Stimulated activated naive B cell treated with anti-CD40 and anti-IgM and Interleukin-4, amounts not matched to agents 10 μg/mL and 1 μg/mL and 100 μg/mL, for 72 hours (primary cell): ENCODE measurements around the gene ZAR1.
"Not testable (repeated sequence)": the region's sequence is repeated elsewhere in the genome, so short reads cannot be mapped to it uniquely, and the experiment has no call there.

ENCODE experiments used
- ATAC-seq, 2 donors: fragments of 150-1000 bp; cut with Tn5 transposase; replicated peaks; 2 replicates each; pipeline ENCODE4 v1.10.0; 2021; ENCODE audit warnings: moderate library complexity in 1 of 2
- DNase-seq: peaks from one replicate; pipeline ENCODE4 v3.0.0; 2021
- H3K27ac Mint-ChIP-seq: one replicate; pipeline ENCODE4 v1.8.0; 2022; ENCODE audit warnings: mild to moderate bottlenecking, mixed read lengths
- H3K27me3 Mint-ChIP-seq, 2 donors: one replicate each; pipeline ENCODE4 v1.8.0; 2022; ENCODE audit warnings: mixed read lengths in 2 of 2
- H3K36me3 Mint-ChIP-seq, 2 donors: one replicate each; pipeline ENCODE4 v1.8.0; 2022; ENCODE audit warnings: mixed read lengths in 2 of 2, mild to moderate bottlenecking in 1 of 2
- H3K4me1 Mint-ChIP-seq, 2 donors: one replicate each; pipeline ENCODE4 v1.8.0; 2022; ENCODE audit warnings: mixed read lengths in 2 of 2, mild to moderate bottlenecking in 1 of 2
- H3K4me3 Mint-ChIP-seq, 2 donors: one replicate each; pipeline ENCODE4 v1.8.0; 2022; ENCODE audit warnings: mild to moderate bottlenecking in 2 of 2, mixed read lengths in 2 of 2, moderate library complexity in 1 of 2
- H3K9me3 Mint-ChIP-seq, 2 donors: one replicate each; pipeline ENCODE4 v1.8.0; 2022; ENCODE audit warnings: mixed read lengths in 2 of 2, mild to moderate bottlenecking in 1 of 2

The ZAR1 gene

GRCh38 chr4:48490012-48490679, at the start of gene ZAR1:
ZAR1 (plus strand) TSS chr4:48490252; CDS start chr4:48490292, 40 bp downstream.
- Mint-ChIP-seq H3K27ac (peak within 1 kb of the TSS; percentile 68), H3K9me3 (no peaks in the 10 kb centered on the region), H3K27me3 (peaks cover 25 to 28% of the 10 kb centered on the region in 2 donors), H3K4me3 (peak within 1 kb of the TSS; percentile 76 to 80), H3K36me3 (peaks cover 0 to 3% of the 10 kb centered on the region in 2 donors), H3K4me1 (peaks cover 2 to 4% of the 10 kb centered on the region in 2 donors)
- ATAC-seq (peak in 1 of 2 donors; percentile 25), DNase-seq (no peak)

- ATAC-seq = peak; percentile 33 to 47
- not testable (repeated sequence) for H3K4me3 Mint-ChIP-seq, H3K4me1 Mint-ChIP-seq, H3K9me3 Mint-ChIP-seq, DNase-seq, H3K27me3 Mint-ChIP-seq, H3K36me3 Mint-ChIP-seq
- peak overlapping the region; percentile 11 for H3K27ac Mint-ChIP-seq
These were observed 49.1 kb upstream of the ZAR1 start for GRCh38 chr4:48440914-48441313.

GRCh38 chr4:48445704-48446103, 44.3 kb upstream of the ZAR1 start:
- ATAC-seq = no peak
- DNase-seq = no peak
- Mint-ChIP-seq H3K4me1 (peaks cover 0 to 3% of the 10 kb centered on the region in 2 donors), H3K9me3 (peaks cover 3 to 4% of the 10 kb centered on the region in 2 donors), H3K27ac (no peak overlapping the region), H3K4me3 (no peak overlapping the region), H3K36me3 (peaks cover 2 to 4% of the 10 kb centered on the region in 2 donors), H3K27me3 (no peaks in the 10 kb centered on the region)

- Mint-ChIP-seq H3K36me3 (no peaks in the 10 kb centered on the region), H3K27me3 (no peaks in the 10 kb centered on the region), H3K9me3 (no peaks in the 10 kb centered on the region), H3K4me3 (no peak overlapping the region), H3K27ac (no peak overlapping the region), H3K4me1 (no peaks in the 10 kb centered on the region)
- no peak for ATAC-seq
- no peak for DNase-seq
These were observed 43.4 kb upstream of the ZAR1 start for GRCh38 chr4:48446642-48447041.

GRCh38 chr4:48449151-48449550, 40.9 kb upstream of the ZAR1 start:
- H3K27me3 Mint-ChIP-seq = no peaks in the 10 kb centered on the region

GRCh38 chr4:48450740-48451139, 39.3 kb upstream of the ZAR1 start:
- H3K9me3 Mint-ChIP-seq = no peaks in the 10 kb centered on the region
- DNase-seq = no peak
- no peaks in the 10 kb centered on the region for H3K36me3 Mint-ChIP-seq
- no peak overlapping the region for H3K27ac Mint-ChIP-seq
- no peak overlapping the region for H3K4me3 Mint-ChIP-seq
- ATAC-seq = no peak
- no peaks in the 10 kb centered on the region for H3K27me3 Mint-ChIP-seq
- no peaks in the 10 kb centered on the region for H3K4me1 Mint-ChIP-seq

More at GRCh38 chr4:48449151-48449550, 40.9 kb upstream of the ZAR1 start:
- no peak overlapping the region for H3K4me3 Mint-ChIP-seq
- no peaks in the 10 kb centered on the region for H3K36me3 Mint-ChIP-seq
- H3K9me3 Mint-ChIP-seq = no peaks in the 10 kb centered on the region
- ATAC-seq (no peak), DNase-seq (no peak)
- no peak overlapping the region for H3K27ac Mint-ChIP-seq
- no peaks in the 10 kb centered on the region for H3K4me1 Mint-ChIP-seq

GRCh38 chr4:48451656-48452055, 38.4 kb upstream of the ZAR1 start:
- not testable (repeated sequence) for H3K9me3 Mint-ChIP-seq, ATAC-seq, H3K36me3 Mint-ChIP-seq, H3K4me3 Mint-ChIP-seq, H3K4me1 Mint-ChIP-seq, H3K27me3 Mint-ChIP-seq, DNase-seq, H3K27ac Mint-ChIP-seq

- H3K27me3 Mint-ChIP-seq = no peaks in the 10 kb centered on the region
- DNase-seq (no peak), ATAC-seq (no peak)
- H3K9me3 Mint-ChIP-seq = peaks cover 4% of the 10 kb centered on the region in 2 donors
- peaks cover 0 to 4% of the 10 kb centered on the region in 2 donors for H3K36me3 Mint-ChIP-seq
- H3K4me1 Mint-ChIP-seq = no peaks in the 10 kb centered on the region
- H3K27ac Mint-ChIP-seq = no peak overlapping the region
- no peak overlapping the region for H3K4me3 Mint-ChIP-seq
These were observed 35.5 kb upstream of the ZAR1 start for GRCh38 chr4:48454591-48454990.

GRCh38 chr4:48461000-48461399, 29.1 kb upstream of the ZAR1 start:
- Mint-ChIP-seq H3K27me3 (no peaks in the 10 kb centered on the region), H3K4me1 (no peaks in the 10 kb centered on the region), H3K9me3 (peaks cover 4 to 9% of the 10 kb centered on the region in 2 donors), H3K4me3 (no peak overlapping the region), H3K36me3 (peaks cover 0 to 4% of the 10 kb centered on the region in 2 donors), H3K27ac (no peak overlapping the region)
- DNase-seq (no peak), ATAC-seq (no peak)

- DNase-seq (no peak), ATAC-seq (no peak)
- Mint-ChIP-seq H3K9me3 (peaks cover 0 to 7% of the 10 kb centered on the region in 2 donors), H3K27me3 (no peaks in the 10 kb centered on the region), H3K4me1 (peaks cover 2 to 3% of the 10 kb centered on the region in 2 donors), H3K36me3 (peaks cover 0 to under 1% of the 10 kb centered on the region in 2 donors), H3K27ac (no peak overlapping the region), H3K4me3 (no peak overlapping the region)
These were observed 27.7 kb upstream of the ZAR1 start for GRCh38 chr4:48462363-48462762.

GRCh38 chr4:48467442-48467841, 22.6 kb upstream of the ZAR1 start:
- no peak overlapping the region for H3K27ac Mint-ChIP-seq
- no peak overlapping the region for H3K4me3 Mint-ChIP-seq
- H3K27me3 Mint-ChIP-seq = peaks cover 13 to 14% of the 10 kb centered on the region in 2 donors
- no peaks in the 10 kb centered on the region for H3K36me3 Mint-ChIP-seq
- DNase-seq = no peak
- peak; percentile 75 to 84 for ATAC-seq
- H3K4me1 Mint-ChIP-seq = peaks cover 5 to 9% of the 10 kb centered on the region in 2 donors
- peaks cover 0 to 5% of the 10 kb centered on the region in 2 donors for H3K9me3 Mint-ChIP-seq

- peaks cover 0 to 5% of the 10 kb centered on the region in 2 donors for H3K9me3 Mint-ChIP-seq
- H3K36me3 Mint-ChIP-seq = no peaks in the 10 kb centered on the region
- no peak overlapping the region for H3K4me3 Mint-ChIP-seq
- H3K27me3 Mint-ChIP-seq = peaks cover 13 to 14% of the 10 kb centered on the region in 2 donors
- no peak for DNase-seq
- ATAC-seq = no peak
- no peak overlapping the region for H3K27ac Mint-ChIP-seq
- H3K4me1 Mint-ChIP-seq = peaks cover 5 to 9% of the 10 kb centered on the region in 2 donors
These were observed 22.2 kb upstream of the ZAR1 start for GRCh38 chr4:48467891-48468290.

GRCh38 chr4:48470137-48470536, 19.9 kb upstream of the ZAR1 start:
- peaks cover 5 to 9% of the 10 kb centered on the region in 2 donors for H3K4me1 Mint-ChIP-seq
- no peak overlapping the region for H3K27ac Mint-ChIP-seq
- H3K4me3 Mint-ChIP-seq = no peak overlapping the region
- ATAC-seq = no peak
- no peak for DNase-seq
- H3K36me3 Mint-ChIP-seq = no peaks in the 10 kb centered on the region
- no peaks in the 10 kb centered on the region for H3K9me3 Mint-ChIP-seq
- H3K27me3 Mint-ChIP-seq = peaks cover 13 to 14% of the 10 kb centered on the region in 2 donors

GRCh38 chr4:48470570-48470969, 19.5 kb upstream of the ZAR1 start:
- Mint-ChIP-seq H3K9me3 (no peaks in the 10 kb centered on the region), H3K27me3 (peaks cover 13 to 14% of the 10 kb centered on the region in 2 donors), H3K36me3 (no peaks in the 10 kb centered on the region), H3K4me1 (peaks cover 5 to 9% of the 10 kb centered on the region in 2 donors), H3K27ac (no peak overlapping the region), H3K4me3 (no peak overlapping the region)
- DNase-seq (no peak), ATAC-seq (no peak)

GRCh38 chr4:48472794-48473193, 17.3 kb upstream of the ZAR1 start:
- H3K27me3 Mint-ChIP-seq = peaks cover 13 to 14% of the 10 kb centered on the region in 2 donors
- H3K27ac Mint-ChIP-seq = no peak overlapping the region

More at GRCh38 chr4:48472794-48473193, 17.3 kb upstream of the ZAR1 start:
- Mint-ChIP-seq H3K4me3 (no peak overlapping the region), H3K4me1 (peaks cover 0 to 2% of the 10 kb centered on the region in 2 donors), H3K36me3 (no peaks in the 10 kb centered on the region), H3K9me3 (no peaks in the 10 kb centered on the region)
- DNase-seq = no peak
- no peak for ATAC-seq
